NCI-H345 treated with DMSO at 0.1 percent for 48 hours (cell line): ENCODE data around the gene FAM184B.
A peak's percentile ranks its signal among the peaks of the same experiment; 100 is the strongest.
"Not testable (repeated sequence)": the region's sequence is repeated elsewhere in the genome, so short reads cannot be mapped to it uniquely, and the experiment has no call there.

Experiments used
- DNase-seq: peaks from one replicate; lab custom pipeline; 2025; ENCODE audit not compliant: unreplicated experiment; lab: John Stamatoyannopoulos, UW

The FAM184B gene

GRCh38 chr4:17687237-17687857 is 94.1 kb downstream of the FAM184B start:
- DNase-seq = no peak

DNA sequence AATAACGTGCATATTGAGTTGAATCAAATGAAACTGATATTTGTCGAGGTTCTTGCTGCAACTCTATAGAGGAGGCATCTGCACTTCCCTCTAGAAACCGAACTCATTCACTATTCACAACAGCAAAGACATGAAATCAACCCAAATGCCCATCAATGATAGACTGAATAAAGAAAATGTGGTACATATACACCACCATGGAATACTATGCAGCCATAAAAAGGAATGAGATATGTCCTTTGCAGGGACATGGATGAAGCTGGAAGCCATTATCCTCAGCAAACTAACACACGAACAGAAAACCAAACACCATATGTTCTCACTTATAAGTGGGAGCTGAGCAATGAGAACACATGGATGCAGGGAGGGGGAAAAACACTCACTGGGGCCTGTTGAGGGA is 96.8 kb downstream of the FAM184B start:
- not testable (repeated sequence) for DNase-seq

DNA sequence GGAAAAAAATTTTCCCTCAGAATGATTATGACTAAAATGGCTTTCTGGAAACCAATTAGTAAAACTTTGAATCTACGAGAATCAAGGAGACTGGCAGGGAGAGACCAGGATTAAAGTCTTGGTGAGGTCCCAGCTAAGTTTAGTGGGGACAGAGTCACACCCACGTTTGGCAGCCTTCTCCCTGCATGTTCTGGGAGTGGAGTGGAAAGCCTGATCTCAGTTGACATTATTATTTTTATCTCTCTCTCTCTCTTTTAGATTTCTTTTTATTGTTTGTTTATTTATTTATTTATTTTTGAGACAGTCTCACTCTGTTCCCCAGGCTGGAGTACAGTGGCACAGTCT is 99.2 kb downstream of the FAM184B start:
- DNase-seq = no peak

DNA sequence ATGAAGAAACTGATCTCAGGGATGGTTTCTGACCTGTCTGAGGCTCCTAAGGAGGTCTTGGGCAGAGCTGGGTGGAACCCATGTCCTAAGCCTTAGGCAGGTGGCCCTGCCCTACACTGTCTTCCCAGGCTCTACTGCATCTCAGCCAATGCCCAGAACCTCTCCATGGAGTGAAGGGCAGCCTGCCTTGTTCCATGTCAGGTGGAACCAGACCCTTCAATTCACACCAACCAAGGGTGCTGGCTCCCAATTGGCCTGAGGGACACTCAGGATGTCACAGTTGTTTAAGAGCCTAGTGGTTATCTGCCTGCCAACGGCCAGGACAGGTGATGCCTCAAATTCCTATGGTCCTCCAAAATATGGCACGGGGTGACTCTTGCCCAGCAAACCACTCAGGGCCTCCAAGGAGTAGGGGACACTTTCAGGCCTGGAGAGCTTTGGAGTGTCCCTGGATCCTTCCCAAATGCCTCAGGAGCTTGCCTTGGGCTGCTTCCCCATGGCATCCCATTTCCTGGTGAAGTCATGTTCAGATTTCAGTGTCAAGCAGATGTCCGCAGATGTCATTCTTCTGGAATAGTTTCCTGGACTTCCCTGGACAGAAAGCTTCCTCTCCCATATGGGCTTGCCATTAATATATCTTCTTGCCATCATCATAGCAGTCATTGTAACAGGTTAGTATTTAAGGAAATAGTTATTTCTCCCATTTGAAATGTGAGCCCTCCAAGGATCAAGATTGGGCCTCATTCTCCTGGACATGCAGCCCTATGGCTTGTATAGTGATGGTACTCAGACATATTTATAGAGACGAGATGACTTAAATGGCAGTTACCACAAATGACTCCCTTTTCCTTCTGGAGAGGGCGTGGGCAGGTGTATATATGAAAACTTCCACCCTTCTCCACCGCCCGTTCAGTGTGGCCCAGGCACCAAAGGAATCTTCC is 99.9 kb downstream of the FAM184B start:
- DNase-seq = no peak

- no peak for DNase-seq
Observed at GRCh38 chr4:17680559-17681280, 100.7 kb downstream of the FAM184B start.

GRCh38 chr4:17670423-17670822 is 111.0 kb downstream of the FAM184B start:
- no peak for DNase-seq

DNA sequence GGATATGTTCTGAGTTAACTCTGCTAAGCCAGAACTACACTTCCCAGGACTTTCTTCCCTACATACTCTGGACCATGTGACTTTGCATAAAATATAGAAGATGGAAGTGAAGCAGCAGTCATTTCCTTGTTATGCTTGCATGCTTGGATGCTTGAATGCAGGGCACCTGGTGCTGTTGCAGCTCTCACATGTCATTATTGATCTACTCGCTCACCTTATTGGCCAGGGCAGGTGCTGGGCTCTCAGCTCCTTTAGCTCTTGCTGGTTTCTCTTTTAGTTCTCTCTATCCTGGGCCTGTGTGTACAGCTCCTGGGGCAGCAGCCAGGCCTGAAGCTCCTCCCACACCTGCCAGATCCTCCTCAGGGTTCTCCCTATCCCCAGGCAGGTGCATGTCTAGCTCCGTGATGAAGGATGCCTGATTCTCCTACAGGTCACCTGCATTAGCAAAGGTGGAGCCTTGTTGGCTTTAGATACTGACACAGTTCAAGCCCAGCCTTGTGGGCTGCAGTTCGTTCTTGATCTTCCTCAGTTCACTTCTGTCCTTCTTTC is 113.7 kb downstream of the FAM184B start:
- peak; percentile 30 for DNase-seq

DNA sequence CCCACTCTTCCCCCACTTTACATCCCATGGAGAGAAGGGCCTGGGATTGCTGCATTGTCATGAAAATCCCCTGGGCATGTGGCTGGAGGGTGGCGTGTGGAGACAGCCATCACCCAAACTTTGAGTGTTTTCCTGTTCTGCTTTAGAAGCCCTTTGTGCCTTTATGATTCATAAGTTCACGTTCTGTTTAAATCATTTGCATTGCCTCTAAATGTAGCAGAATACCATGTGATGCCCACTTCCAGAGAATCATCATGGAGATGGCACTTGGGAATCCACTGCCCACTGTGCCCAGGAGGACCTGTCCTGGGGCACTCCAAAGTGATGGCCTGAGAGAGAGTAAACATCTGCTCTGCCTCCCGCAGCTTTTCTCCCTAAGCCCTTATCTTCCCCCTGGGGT is 114.2 kb downstream of the FAM184B start:
- no peak for DNase-seq

- DNase-seq = no peak
Observed at GRCh38 chr4:17665852-17666251, 115.6 kb downstream of the FAM184B start.

- DNase-seq = no peak
Observed at GRCh38 chr4:17665346-17665745, 116.1 kb downstream of the FAM184B start.

- no peak for DNase-seq
Observed at GRCh38 chr4:17664755-17665154, 116.7 kb downstream of the FAM184B start.

- no peak for DNase-seq
Observed at GRCh38 chr4:17662694-17663093, 118.7 kb downstream of the FAM184B start.

DNA sequence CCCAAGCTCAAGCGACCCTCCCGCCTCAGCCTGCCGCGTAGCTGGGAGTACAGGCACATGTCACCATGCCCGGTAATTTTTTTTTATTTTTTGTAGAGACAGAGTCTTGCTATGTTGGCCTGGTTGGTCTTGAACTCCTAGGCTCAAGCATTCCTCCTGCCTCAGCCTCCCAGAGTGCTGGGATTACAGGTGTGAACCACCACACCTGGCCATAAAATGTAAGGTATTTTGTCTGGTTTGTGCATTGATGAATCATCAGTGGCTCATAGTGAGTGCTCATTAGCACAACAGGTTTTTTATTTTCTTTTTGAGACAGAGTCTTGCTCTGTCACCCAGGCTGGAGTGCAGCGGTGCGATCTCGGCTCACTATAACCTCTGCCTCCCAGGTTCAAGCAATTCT is 122.2 kb downstream of the FAM184B start:
- DNase-seq = not testable (repeated sequence)

- no peak for DNase-seq
Observed at GRCh38 chr4:17657849-17658248, 123.6 kb downstream of the FAM184B start.

- DNase-seq = no peak
Observed at GRCh38 chr4:17657090-17657489, 124.3 kb downstream of the FAM184B start.

- no peak for DNase-seq
Observed at GRCh38 chr4:17654701-17655100, 126.7 kb downstream of the FAM184B start.

DNA sequence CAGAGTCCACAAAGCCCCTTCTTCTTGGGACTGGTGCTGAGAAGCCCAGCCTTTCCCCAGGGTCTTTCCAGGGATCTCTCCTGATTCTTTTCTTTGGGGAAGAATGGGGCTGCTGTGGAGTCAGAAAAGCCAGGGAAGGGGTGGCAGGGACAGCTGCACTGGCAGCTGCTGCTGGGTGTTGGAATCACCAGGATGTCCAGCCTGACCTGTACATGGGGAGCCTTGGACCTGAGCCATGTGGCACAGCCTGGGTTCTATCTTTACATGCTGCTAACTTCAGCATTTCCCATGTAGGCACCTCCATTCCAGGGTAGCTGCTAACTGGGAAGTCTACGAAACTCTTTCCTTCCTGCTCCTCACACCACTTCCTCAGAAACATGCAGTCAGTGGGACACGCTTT is 131.0 kb downstream of the FAM184B start:
- DNase-seq = no peak

DNA sequence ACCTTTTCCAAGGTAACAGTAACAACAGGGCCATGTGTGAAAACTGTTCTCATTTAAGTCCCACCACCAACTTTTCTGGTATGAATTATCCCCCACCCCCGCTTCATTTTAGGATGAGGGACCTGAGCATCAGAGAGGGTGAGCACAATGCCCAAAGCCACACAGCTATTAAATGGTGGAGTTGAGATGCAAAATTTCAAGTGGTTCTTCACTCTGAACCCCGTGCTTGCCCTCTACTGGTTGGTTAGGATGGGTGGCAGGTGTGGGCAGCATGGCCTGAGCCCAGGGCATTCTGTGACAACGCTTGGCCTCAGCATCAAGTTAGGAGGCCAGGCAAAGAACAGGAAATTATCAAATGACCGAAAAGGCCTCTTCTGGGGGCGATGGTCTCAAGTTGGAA is 133.5 kb downstream of the FAM184B start:
- no peak for DNase-seq

- DNase-seq = no peak
Observed at GRCh38 chr4:17647176-17647806, 134.1 kb downstream of the FAM184B start.

GRCh38 chr4:17646693-17647092 is 134.7 kb downstream of the FAM184B start:
- DNase-seq = no peak

DNA sequence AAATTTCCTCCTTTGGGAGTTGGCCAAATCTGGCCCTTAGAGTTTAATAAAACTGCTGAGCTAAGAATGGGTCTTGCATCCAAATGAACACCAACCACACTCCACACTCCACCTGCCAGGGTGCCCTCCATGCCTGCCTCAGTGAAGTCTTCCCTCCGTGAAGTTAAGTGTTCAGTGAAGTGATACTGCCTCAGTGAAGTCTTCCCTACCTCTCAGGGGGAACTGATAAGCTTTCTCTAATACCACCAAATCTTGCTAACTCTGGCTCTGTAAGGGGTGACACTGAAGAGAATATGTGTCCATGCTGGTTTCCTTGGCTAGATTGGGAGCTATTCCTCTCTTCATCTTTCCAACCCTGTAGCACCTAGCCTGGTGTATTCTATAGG is 139.0 kb downstream of the FAM184B start:
- no peak for DNase-seq
